SIG-M5 treated with dmso at 0.1 percent for 504 hours (cell line): ENCODE measurements around the gene NKTR.
"Not testable (repeated sequence)": the region's sequence is repeated elsewhere in the genome, so short reads cannot be mapped to it uniquely, and the experiment has no call there.

Experiments
- DNase-seq: peaks from one replicate; lab custom pipeline; 2025; ENCODE audit not compliant: unreplicated experiment; lab: John Stamatoyannopoulos, UW

NKTR gene

GRCh38 chr3:42600111-42600957 is at the start of gene NKTR:
Gene NKTR (plus strand): TSS chr3:42600686. CDS start chr3:42601007, 321 bp downstream.
- peak; percentile 99 for DNase-seq

GRCh38 chr3:42552830-42553229 is 47.7 kb upstream of the NKTR start:
- no peak for DNase-seq

GRCh38 chr3:42556089-42556632 is 44.3 kb upstream of the NKTR start:
- no peak for DNase-seq

- not testable (repeated sequence) for DNase-seq
These were observed 43.7 kb upstream of the NKTR start for GRCh38 chr3:42556817-42557216.

- DNase-seq: peak; percentile 42
These were observed 42.6 kb upstream of the NKTR start for GRCh38 chr3:42557854-42558253.

GRCh38 chr3:42562047-42562907 is 38.2 kb upstream of the NKTR start:
- no peak for DNase-seq

GRCh38 chr3:42569593-42570142 is 30.8 kb upstream of the NKTR start:
- DNase-seq: no peak

- DNase-seq: no peak
These were observed 28.2 kb upstream of the NKTR start for GRCh38 chr3:42572278-42572677.

GRCh38 chr3:42575137-42575741 is 25.2 kb upstream of the NKTR start:
- DNase-seq: no peak

GRCh38 chr3:42578054-42578453 is 22.4 kb upstream of the NKTR start:
- no peak for DNase-seq

- not testable (repeated sequence) for DNase-seq
These were observed 21.1 kb upstream of the NKTR start for GRCh38 chr3:42579346-42579745.

- peak; percentile 29 for DNase-seq
These were observed 19.1 kb upstream of the NKTR start for GRCh38 chr3:42581400-42581708.

GRCh38 chr3:42581709-42582473 is 18.6 kb upstream of the NKTR start, which contains the start of gene SEC22C:
Gene SEC22C (minus strand): TSS chr3:42581967. CDS start chr3:42569046, 12,921 bp downstream.
- DNase-seq: peak; percentile 88

- DNase-seq: peak; percentile 44
These were observed 17.9 kb upstream of the NKTR start for GRCh38 chr3:42582474-42583070.

GRCh38 chr3:42588625-42589024 is 11.9 kb upstream of the NKTR start:
- DNase-seq: no peak

GRCh38 chr3:42589382-42590109 is 10.9 kb upstream of the NKTR start:
- peak; percentile 26 for DNase-seq

GRCh38 chr3:42590989-42591756 is 9.3 kb upstream of the NKTR start:
- no peak for DNase-seq

GRCh38 chr3:42591811-42592210 is 8.7 kb upstream of the NKTR start:
- DNase-seq: peak; percentile 6
